Stimulated activated CD4-positive, alpha-beta T cell treated with anti-CD3 and anti-CD28 coated beads, TNF-alpha, amount 100 ng/mL, for 24 hours (primary cell): ENCODE data around the gene SEPTIN12.
A peak's percentile ranks its signal among the peaks of the same experiment; 100 is the strongest.
"Not testable (repeated sequence)": the region's sequence is repeated elsewhere in the genome, so short reads cannot be mapped to it uniquely, and the experiment has no call there.

Source experiments
- DNase-seq, 3 experiments: peaks; one replicate each; pipeline ENCODE4 v3.0.0-alpha.2; 2020; ENCODE audit warnings: low read depth in 3 of 3

SEPTIN12 gene

GRCh38 chr16:4754865-4755264 is 33.3 kb downstream of the SEPTIN12 start:
- no peak for DNase-seq

- no peak for DNase-seq
These were observed 34.9 kb downstream of the SEPTIN12 start for GRCh38 chr16:4753227-4753626.

DNA sequence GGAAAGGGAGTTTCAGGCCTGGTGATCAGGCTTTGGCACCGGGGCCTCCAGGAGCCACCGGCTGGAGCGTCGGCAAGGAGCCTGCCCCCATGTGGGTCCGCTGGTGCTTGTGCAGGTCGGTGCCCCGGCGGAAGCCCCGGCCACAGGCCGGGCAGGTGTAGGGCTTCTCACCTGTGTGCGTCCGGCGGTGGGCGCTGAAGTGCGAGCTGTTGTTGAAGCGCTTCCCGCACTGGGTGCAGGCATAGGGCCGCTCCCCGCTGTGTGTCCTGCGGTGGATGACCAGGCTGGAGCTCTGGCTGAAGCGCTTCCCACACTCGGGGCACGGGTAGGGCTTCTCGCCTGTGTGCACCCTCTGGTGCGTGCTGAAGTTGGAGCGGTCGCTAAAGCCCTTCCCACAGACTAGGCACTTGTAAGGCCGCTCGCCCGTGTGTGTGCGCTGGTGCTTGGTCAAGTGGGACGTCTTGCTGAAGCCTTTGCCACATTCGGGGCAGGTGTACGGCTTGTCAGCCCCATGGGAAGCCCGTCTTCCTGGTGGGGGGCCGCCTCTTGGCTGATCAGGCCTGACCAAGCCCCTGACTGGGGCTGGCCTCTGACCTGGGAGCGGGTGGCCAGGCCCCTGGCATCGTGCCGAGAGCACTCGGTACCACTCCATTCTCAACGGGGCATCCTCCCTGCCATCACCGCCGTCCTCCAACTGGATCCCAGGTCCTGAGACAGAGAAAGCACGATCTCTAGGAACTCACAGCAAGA is 35.6 kb downstream of the SEPTIN12 start:
- no peak for DNase-seq

GRCh38 chr16:4750896-4751295 is 37.2 kb downstream of the SEPTIN12 start:
- DNase-seq, result no peak

DNA sequence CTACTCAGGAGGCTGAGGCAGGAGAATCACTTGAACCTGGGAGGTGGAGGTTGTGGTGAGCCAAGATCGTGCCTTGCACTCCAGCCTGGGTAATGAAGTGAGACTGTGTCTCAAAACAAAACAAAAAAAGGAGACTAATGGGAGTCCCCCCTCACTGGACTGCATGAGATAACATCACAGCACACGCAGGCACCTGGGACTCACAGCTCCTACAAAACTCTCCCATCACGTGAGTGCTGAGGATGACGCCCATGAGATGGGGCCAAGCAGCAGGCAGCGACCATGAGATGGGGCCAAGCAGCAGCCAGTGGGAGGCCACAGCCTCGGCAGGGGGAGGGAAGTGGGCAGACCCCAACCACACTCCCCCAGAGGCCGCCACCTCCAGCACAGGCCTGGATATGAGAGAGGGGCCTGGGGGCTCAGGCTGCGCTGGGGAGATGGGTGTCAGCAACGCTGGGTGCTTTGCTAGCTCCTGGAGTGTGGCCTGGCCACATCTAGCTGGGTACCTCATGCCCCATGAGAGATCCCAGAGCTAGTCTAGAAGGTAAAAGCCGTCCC is 38.4 kb downstream of the SEPTIN12 start:
- DNase-seq, result no peak

- DNase-seq, result no peak
These were observed 39.3 kb downstream of the SEPTIN12 start for GRCh38 chr16:4748682-4749411.

GRCh38 chr16:4747906-4748681 is 40.1 kb downstream of the SEPTIN12 start:
- DNase-seq, result no peak

DNA sequence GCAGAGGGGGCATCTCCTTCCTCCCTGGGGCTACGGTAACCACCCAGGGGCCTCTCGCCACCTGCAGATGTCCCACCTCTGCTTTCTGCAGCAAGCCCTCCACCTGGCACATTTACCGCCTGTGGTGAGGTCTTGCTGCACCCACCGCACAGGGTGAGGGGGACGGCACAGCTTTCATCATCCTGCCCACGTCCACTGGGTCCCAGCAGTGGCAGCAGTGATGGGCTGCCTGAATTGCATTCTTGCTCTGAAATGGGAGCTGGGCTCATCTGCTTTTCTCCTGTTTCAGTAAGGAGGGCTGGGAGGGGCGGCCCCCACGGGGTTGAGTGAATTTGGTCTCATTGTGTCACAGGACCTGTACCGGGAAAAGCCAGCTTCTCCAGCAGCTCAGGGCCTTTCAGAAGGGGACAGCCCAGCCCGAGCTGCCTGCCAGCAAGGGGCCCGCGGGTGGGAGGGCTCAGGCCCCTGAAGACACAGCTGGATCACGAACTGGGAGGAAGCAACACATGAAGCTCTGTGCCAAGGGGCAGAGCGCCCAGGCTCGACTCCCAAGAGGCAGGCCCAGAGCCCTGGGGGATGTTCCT is 41.1 kb downstream of the SEPTIN12 start:
- DNase-seq, result no peak

DNA sequence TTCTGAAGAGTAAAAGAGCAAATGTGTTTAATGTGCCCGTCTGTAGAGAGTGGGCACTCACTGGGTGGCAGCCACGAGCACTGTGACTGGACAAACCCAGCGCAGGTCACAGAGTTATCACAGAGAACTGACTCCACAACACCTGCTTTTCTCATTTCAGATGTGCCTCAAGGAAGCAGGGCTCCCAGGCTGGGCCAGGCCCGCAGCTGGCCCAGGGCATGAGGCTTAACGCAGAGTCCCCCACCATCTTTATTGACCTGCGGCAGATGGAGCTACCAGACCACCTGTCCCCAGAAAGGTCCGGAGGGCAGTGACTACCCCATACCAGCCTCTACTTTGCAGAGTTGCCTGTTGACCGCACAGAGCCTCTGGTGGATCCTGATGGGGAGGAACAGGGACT is 41.9 kb downstream of the SEPTIN12 start:
- DNase-seq, result no peak

DNA sequence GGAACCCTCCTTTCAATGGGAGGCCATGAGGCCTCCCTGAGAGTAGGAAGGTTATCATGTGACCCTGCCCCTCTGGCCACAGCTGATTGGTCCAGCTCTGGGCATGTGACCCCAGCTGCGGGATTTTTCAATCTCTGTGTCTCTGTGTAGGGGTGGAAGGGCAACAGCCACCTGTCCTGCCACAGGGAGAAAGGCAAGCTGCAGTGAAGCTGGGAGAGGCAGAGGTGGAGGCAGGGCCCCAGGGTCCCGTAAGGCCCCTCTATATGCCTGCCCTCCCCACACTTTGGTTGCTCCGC is 42.9 kb downstream of the SEPTIN12 start:
- DNase-seq, result no peak

DNA sequence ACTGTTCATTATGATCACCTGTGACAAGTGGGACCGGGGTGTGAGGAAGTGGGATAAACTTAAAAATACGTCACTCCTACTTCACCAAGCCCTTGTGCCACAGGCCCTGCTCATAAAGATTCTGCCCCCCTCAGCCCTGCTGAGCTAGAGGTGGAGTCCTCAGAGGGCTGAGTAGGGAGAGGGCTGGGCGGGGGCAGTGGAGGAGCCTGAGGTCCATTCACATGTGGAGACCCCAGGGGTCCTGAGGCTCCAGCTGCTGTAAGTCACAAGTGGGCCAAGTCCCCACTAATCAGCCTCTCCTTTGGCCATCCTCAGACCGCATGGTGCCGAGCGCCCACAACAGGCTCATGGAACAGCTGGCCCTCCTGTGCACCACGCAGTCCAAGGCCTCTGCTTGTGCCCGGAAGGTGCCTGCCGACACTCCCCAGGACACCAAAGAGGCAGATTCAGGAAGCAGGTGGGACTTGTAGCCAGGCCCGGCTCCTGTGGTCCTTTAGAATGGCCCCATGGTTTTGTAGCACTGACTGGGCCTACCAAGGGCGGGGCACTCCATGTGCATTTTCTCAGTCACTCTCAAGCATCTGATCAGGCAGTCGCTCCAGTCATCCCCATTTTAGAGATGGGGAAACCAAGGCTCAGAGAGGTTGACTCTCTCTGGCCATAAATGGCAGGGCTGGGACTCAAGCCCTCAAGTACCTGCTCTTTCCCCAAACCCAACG is 43.4 kb downstream of the SEPTIN12 start:
- DNase-seq, result no peak

DNA sequence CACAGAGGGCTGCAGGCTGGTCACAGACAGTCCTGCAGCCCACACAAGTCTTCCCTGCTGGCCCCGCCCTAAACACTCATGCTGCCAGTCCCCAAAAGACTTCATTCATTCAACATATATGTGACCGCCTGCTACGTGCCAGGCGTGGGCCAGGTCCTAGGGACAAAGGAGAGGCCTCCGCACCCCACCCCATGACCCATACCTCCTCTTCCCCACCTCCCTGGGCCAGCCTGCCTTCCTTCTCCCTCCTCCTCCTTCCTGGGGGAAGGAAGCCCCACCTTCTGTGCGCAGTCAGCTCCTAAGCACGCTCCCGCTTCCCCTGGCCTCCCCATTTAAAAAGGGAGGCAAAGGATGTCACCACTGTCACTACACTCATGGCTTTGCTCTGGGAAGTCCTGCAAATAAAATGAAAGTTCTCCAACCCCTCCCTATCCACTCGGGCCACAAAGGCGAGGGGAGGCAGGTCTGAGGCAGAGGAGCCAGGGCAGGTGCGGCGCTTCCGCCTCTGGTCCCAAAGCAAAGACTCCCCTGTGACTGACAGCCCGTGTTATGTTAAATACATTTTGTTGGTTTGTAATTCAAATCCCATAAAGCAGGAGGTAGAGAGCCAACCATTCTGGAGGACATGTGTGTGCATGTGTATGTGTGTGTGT is 44.8 kb downstream of the SEPTIN12 start:
- DNase-seq, result no peak

DNA sequence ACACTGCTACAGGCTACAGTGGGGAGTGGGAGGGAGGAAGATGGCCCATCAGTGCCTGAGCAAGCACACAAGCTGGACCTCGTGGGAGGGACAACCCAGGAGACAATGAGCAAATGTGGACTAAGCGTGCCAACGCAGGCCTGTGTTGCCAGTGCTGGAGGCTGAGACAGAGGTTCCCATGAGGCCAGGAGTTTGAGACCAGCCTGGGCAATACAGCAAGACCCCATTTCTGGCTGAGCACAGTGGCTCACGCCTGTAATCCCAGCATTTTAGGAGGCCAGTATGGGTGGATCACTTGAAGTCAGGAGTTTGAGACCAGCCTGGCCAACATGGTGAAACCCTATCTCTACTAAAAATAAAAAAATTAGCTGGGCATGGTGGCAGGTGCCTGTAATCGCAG is 49.8 kb downstream of the SEPTIN12 start:
- not testable (repeated sequence) for DNase-seq

- DNase-seq, result no peak
These were observed 50.6 kb downstream of the SEPTIN12 start for GRCh38 chr16:4737545-4737944.

DNA sequence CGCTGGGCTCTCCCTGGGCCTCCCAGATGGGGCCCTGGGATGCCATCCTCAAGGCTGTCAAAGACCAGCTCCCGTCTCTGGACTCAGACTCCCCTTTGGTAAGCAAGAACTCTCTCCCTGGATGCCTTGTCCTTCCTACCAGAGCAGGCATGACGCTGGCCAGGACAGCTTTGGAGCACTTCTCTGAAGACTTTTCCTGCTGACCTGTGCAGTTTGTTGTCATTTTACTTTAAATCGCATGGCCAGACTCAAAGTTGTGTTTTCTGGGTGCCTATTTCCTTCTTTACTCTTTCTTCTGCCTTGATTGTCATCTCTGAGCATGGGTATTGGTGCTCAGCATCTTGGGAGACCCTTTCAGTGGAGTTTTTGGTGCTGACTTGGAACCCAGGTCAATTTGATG is 51.6 kb downstream of the SEPTIN12 start:
- DNase-seq, result no peak

- peak; percentile 83 to 95 (median 86) for DNase-seq
These were observed 53.2 kb downstream of the SEPTIN12 start for GRCh38 chr16:4734730-4735535.

GRCh38 chr16:4734063-4734729 is 53.9 kb downstream of the SEPTIN12 start, which contains the start of the genes ANKS3 and DNAAF8:
Gene ANKS3, minus strand, starts transcription at chr16:4734271. Its CDS starts 4,122 bp downstream, at chr16:4730149.
Gene DNAAF8, plus strand, starts transcription at chr16:4734537. Its CDS starts 1,978 bp downstream, at chr16:4736515.
- DNase-seq, result peak; percentile 65 to 83 (median 67)

DNA sequence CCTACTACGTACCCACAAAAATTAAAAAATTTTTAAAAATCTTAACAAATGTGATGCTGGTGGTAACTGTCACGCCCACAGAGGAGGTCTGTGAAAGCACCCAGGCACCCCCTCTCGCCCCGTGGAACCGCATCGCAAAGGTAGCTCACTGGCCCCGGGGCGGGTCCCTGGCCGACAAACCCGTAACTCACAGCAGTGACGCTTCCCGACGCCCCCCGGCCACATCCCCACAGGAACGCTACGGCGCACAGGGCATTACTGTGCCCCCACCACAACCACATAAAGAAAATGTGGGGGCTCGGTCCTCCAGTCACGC is 54.4 kb downstream of the SEPTIN12 start:
- peak in 1 of 3 experiments; percentile 21 for DNase-seq

- DNase-seq, result no peak
These were observed 54.9 kb downstream of the SEPTIN12 start for GRCh38 chr16:4733211-4733742.
